ENCODE results near the gene CSF2.
A peak's percentile ranks its signal among the peaks of the same experiment; 100 is the strongest.

CSF2 gene

DNA sequence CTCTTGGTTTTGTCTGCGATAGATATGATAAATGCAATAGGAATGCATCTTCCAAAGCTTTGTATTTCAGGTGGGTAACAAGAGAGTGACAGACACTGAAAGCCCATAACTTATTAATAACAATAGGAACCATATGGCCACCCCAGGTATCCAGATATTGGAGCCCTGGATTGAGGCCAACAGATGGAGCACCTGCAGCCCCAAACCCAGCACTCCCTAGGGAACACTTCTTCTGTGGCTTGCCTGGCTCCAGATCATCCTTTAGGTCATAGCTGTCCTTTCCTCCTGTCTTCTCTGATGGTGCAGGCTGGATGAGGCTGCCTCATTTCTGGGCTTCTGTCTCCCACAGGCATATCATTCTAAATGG, 18.2 kb upstream of the CSF2 start:
- DNase-seq = peak; percentile 90

DNA sequence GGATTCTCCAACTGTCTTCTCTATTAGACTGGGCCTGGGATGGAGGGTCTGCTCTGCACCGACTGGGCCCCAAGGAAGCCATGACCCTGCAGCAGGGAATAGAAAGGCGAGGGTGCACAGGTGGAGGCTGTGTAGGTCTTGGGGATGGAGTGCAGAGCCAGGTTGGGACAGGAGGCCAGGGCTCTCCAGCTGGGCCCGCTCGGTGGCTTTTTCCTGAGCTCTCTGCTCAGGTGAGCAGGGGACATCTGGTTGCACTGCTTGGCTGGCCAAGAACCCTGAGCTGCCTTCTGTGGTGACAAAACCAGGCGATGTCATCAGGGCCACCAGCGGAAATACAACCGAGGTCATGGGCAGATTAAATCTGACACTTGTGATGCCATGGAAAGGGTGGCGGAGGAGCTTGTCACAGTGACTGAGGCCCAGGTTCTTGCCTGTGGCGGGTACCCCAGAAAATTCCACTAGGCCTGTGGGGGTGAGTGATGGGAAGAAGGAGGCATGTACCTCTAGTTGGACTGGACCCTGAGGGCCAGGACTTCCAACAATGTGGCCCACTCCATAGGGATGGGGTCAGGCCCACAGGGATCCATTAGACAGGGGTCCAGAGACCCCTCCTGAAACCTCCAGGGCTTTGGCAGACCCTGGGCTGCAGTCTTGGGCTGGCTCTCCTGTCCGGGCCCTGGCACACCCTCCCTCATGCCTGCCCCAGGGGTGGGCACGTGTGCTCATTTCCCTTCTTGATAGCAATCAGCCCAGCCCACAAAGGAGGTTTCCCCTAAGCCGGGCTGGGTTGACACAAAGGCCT, 17.6 kb upstream of the CSF2 start:
- DNase-seq = peak; percentile 26

DNA sequence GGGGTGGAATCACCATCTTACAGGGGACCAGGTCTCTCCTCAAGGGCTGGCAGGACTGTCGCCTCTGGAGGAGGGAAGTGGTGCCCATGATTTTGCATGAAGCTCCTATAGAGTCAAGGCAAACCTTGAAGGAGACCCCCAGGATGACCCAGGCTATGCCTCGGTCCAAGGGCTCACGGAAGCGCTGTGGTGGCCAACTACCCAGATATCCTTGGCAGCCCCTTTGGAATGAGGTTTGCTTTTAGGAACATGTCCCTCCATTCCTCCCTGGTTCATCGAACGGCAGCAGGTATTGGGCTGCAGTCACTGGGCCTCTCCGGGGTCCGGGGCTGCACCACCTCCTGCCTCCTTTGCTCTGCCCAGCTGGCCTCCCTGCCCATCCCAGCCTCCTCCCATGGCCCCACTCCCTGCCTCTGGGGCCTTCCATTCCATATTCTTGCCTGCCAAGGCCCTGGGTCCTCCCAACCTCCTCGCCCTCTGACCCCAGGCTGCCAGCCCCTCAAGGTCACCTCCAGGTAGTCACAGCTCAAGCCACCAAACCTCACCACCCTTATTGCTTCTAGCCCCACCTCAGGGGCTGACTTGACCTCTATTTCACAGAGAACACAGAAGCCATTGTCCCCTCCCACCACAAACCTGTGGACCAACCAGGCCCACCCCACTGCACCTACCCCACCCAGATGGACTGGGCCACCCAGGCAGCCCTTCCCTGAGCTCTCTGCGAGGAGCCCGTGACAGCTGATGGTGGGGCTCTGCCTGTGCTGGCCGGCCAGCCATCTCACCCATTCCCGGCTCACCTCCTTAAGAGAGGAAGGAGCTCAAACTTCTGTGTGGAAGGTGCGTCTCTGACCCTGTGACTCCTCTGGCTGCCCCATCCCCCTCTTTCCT, 16.7 kb upstream of the CSF2 start:
- DNase-seq = no peak

DNA sequence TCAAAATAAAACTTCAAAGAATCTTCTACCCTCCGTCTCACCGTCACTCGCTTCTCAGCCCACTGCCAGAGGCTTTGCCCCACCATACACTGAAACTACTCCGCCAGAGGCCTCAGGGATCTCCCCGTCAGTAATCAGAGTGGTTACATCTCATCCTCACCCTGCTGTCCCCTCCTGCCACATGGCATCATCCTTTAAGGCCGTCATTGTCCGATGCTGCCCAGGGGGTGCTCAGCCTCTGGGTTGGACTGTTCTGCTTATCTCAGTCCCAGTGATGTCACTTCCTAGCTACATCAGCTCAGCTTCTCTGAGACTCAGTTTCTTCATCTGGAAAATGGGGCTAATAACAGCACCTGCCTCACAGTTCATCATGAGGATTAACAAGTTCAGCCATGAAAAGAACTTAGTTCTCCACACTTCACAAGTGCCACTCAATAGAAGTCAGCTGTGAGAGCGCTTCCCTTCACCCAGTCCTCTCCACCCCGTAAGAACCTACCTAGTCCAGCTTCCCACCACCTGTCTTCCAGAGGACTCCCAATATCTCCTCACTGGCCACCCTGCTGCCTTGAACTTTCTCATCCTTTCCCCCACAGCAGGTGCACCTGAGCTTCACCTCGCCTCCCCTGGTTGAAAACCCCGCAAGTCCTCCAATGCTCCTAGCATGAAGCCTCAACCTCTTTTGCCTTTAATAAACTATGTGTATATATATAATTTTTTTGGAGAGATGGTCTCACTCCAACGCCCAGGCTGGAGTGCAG, 15.9 kb upstream of the CSF2 start:
- no peak for DNase-seq

DNA sequence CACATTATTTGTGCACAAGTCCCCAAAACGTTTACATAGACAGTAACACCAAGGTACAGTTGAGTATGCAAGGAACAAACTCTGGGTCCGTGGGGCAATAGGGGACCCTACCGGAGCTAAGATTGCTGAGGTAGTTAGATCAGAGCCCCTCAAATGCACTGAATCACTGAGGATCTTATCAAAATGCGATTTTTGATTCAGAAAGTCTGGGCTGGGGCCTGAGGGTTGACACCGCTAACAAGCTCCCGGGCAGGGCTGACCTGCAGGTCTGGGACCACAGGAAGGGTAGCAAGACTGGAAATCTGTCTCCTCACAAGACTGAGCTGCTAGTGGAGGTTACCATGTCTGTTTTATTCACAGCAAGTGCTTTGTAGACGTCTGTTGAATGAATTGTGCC, 14.9 kb upstream of the CSF2 start:
- no peak for DNase-seq

DNA sequence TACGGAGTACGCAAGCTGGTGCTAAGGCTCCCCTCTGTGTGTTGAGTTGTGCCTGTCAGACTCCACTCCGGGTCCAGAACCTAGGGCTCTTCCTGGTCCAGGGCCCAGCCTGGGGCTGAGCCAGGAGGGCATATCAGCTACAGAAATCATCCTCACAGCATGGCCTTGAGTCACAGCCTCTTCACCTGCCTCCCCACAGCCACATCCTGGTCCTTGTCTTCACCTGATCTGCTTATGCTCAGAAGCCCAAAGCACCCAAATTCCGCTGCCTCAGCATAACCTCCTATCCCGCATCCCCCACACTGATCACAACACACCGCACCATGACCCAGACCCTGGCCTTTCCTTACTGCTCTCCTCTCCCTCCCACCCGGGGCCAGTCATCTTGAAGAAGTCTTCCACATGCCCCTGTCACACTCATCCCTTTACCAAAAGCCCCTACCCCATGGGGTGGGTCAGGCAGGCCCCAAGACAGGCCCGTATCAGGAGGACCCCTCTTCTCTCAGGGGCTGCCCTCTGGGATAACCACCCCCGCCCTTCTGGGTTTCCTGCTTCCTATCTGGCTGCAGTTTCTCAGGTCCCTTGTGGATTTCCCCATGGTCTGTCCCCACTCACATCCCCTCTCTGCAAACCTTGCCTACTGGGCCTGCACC, 14.4 kb upstream of the CSF2 start:
- DNase-seq = no peak

DNA sequence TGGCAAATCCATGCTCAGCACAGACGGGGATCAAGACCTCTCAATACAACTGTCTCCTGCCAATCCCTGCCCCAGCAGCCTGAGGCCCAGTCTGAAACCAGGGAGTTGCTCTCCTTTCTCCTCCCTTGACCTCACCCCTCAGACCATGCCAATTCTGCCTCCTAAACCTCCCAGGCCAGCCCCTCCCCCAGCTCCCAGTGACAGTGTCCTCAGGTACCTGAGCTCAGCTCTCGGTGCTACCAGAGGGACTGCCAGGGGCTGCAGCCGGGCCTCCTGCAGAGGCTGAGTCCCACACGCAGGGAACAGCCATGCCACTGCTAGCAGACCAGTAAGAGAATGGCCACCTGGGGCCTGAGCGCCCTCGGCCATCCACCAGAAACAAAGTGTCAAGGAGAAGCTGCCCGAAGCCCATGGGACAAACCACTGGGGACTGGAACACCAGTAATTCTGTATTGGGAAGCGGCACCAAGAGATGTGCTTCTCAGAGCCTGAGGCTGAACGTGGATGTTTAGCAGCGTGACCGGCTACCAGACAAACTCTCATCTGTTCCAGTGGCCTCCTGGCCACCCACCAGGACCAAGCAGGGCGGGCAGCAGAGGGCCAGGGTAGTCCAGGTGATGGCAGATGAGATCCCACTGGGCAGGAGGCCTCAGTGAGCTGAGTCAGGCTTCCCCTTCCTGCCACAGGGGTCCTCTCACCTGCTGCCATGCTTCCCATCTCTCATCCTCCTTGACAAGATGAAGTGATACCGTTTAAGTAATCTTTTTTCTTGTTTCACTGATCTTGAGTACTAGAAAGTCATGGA, 13.7 kb upstream of the CSF2 start:
- DNase-seq = no peak

DNA sequence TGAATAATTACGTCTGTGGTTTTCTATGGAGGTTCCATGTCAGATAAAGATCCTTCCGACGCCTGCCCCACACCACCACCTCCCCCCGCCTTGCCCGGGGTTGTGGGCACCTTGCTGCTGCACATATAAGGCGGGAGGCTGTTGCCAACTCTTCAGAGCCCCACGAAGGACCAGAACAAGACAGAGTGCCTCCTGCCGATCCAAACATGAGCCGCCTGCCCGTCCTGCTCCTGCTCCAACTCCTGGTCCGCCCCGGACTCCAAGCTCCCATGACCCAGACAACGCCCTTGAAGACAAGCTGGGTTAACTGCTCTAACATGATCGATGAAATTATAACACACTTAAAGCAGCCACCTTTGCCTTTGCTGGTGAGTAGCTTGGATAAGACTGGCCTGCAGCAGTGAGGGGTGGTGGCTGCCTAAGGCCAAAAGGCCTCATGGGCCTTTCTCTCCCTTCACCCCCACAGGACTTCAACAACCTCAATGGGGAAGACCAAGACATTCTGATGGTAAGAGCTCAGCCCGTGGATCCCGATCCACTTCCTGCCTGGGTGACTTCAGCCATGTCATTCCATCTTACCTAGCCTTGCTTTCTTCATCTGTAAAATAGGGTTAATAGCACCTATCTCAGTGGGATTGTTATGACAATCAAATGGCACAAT, 13.0 kb upstream of the CSF2 start, which contains the start of gene IL3:
Gene IL3 (plus strand): TSS at position 155 of the 661 bp plus-strand sequence. CDS start 52 bp downstream, at position 207.
- DNase-seq = no peak

DNA sequence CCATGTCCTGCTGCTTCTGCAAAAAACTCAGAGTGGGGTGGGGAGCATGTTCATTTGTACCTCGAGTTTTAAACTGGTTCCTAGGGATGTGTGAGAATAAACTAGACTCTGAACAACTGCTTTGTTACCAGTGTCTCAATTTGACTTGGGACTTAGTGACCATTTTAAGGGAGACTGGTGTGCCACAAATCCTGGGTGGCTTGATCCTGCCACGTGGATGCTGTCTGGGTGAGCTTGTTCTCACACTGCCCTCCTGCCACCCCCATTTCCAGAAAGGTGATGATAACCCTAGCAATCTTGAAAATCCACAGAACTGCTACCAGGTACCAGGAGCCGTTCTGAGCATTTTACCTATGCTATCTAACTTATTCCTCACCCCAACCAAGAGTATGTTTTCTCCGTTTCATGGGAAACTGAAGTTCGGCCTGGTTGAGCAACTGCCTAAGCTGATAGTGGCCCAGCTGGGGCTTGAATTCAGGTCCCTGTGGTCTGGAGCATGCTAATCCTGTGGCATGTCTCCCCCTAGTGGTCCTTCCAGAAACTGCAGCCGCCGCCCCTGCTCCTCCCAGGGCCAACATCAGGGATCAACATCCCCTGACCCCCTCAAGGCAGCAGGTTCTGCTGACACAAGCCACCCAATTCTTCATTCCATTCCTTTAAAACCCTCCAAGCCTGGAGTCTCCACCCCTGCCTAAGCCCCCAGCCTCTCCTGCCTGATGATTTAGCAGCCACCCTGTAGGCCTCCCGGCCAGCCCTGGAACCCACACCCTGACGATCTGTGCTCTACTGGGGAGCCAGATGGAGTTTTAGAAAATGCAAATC, 10.3 kb upstream of the CSF2 start:
- DNase-seq = peak; percentile 86

DNA sequence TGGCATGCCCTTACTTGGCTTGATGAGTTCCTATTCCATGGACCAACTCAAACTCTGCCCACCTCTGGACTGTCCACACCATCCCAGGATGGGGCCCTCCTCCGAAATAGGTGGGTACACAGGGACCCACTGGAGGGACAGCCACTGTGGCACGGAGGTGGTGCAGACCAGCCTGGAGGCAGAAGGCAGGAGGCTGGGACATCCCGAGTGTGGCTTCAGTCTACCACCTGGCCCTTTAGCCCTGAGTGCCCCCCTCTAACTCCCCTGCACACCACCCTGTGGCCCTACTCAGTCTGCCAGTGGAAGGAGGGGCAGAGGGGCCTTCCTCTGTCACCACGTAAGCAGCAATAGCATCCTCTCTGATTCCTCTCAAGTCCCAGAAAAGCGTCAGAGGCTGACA, 9.4 kb upstream of the CSF2 start:
- no peak for DNase-seq

DNA sequence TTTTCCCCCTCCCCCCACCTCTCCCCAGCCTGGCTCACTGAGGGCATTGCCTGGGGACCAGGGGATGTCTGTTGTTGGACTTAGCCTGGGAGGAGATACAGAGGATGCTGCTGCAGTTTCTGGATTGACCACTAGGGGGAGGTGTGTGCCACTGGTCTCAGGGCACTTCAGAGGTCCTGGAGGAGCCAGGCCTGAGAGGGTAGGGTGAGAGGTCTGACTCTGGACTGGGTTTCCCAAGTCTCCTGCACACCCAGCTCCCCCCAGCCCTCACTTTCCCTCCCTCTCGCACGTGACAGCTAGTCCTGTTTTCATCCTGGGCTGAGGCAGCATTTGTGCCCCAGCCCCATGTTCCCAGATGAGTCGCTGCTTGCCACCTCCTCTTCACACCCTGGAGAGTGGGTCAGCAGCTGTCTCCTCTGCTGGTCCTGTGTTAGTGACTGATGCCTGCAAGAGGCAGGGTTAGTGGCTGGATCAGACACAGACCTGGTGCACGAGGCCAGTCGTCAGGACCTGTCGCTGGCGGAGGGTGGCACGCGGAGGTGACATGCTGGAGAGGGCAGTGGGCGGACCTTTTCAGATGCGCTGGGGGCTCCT, 8.8 kb upstream of the CSF2 start:
- peak; percentile 80 for DNase-seq

DNA sequence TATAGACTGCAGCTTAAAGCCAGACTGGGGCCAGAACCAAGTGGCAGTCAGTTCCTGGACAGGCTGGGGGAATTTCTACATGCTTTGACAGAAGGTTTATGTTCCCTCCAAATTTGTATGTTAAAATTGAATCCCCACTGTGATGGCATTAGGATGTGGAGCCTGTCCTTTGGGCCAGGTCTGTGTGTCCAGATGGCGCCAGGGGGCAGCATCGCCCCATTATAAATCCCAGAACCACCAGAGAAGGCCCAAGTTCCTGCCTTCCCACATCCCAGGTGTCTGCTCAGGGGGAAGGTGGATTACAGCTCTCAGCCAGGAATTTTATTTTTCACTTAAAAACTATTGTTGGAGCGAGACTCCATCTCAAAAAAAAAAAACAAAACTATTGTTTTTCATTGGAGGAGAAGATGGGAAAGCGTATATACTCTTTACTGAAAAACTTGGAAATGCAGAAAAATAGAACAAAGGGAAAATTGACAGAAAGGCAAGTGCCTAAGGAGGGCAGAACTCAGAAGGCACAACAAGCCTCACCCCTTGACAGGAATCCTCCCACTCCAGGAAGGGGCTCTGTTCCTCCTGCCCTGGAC, 8.1 kb upstream of the CSF2 start:
- DNase-seq = peak; percentile 80

DNA sequence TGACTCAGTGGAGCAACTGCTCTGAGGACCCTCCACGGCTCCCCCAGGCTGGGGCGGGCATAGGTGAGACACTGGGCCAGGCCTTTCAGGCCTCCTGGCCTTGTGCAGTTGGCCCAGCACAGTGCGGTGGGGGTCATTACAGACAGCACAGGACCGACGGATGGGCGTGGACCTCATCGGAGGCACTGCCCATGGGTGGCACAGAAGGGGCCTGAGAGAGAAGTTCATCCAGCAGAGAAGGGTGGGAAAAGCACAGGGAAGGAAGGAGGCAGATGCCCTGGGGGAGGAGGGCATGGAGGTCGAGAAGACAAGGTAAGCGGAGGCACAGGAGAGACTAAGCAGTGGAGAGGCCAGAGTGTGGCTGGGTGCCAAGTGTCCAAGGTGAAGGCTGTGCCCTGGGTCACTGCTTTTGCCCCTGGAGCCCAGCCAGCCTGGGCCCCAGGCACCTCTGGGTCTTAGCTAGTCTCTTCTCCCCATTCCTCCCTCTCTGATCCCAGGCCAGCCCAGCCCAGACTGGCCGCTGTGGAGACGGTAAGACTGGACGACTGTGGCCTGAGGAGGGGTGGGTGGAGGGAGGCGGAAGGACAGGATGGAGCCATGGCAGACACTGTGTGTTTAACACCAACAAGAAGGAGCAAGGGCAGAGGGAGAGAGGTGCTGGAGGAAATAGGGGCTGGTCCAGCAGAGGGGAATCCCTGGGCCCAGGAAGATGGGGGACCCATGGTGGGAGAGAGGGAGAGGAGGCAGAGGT, 7.5 kb upstream of the CSF2 start:
- DNase-seq = no peak

DNA sequence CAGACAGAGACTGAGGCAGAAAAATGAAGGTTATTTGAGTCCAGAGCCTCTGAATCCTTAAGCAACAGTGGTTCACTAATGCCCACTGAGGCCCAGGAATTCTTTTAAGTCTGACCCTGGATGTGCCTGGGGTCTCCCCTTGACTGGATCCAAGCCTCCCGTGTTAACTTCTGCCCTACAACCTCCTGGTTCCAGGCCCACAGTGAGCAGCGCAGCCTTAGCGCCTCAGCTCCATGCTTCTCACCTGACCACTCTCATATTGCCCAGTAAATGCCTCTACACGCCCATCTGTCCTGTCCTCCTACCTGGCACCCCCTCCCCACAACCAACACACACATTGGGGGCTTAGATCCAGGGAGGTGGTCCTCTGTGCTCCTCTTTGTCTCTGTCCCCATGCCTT, 6.7 kb upstream of the CSF2 start:
- no peak for DNase-seq

DNA sequence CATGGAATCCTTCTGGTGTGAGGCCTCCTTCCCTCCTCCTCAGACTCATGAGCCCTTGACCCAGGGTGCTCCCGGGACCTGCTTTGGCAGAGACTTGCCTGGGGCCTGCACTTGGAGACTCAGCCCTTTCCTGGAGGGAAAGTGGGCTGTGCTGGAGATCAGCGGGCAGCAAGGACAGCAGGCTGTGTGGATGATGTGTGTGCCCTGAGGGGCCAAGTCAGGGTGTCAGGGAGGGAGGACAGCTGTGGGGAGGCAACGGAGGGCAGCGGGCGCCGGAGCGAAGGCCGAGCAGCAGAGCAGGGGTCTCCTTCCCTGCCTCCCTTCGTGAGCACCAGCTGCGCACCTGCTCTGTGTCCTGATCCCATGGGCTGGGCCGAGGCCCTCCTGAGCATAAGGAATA, 6.1 kb upstream of the CSF2 start:
- DNase-seq = no peak

DNA sequence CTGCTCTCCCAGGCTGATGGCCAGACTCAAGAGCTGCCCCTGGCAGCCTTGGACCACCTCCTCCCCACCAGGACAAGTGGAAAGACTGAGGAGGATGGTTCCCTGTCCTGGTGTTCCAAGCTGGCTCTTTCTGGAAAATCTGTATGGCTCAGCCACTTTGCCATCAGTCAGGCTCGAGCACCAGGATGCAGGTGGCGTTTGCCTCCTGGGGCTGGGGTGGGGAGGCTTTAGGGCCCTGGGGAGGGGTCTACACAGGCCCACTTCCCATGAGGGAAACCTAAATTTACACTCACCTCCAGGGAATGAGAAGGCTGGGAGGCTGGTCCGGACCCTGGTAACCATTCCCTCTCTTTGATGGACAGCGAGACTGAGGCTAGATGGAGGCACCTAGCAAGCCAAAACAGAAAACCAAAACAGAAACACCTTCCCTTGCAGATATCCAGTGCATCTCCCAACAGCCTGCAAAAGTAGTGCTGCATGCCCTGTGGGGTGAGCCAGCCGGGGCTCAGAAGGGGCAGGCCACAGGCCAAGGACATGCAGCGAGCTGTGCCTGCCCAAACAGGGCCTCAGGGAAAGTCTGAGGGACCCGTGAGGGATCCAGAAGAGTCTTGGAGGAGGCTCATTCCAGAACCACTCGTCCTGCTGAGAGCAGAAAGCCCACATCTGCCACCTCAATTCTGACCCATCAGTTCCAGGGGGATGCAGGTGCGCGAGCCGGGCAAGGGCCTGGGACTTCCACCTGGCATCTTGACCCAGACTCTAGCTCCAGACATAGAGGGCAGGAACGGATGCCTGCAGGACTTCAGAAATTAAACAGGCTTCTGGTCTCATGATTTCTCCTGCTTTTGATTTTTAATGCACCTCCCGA, 5.4 kb upstream of the CSF2 start:
- no peak for DNase-seq

DNA sequence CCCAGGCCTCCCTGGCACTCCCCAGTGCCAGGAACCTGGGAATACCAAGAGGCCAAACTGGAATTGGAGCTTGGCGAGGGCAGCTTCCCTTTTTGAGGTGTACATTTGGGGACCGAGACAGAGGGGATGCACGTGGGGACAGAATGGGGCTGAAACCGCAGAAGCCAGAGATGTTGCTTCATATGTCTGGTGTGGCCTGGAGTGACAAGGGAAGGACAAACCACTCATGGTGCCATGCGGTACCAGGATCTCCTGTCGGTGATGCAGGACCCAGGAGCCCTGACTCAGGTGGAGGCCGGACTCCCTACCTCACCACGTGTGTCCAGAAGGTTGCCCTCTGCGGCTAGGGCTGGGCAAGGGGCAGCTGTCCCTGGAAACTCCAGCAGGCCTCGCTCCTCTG, 4.0 kb upstream of the CSF2 start:
- no peak for DNase-seq

DNA sequence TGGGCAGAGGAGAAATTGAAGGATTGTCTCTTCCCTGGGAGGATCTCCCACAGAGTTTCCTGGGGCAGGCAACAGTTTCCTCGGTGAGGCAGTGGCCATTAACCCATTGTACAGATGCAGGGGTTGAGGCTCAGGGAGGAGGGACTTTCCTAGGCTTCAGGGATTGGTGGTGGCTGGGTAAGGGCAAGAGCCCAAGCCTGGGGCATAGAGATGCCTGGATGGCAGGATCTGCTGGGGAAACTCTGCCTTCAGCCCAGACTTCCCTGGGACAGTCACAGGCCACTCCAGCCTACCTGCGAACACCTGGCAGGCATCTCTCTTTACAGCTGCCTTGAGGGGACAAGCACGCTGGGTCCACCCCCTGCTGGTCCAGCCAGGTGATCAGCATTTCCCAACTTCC, 3.6 kb upstream of the CSF2 start:
- DNase-seq = peak; percentile 40

Measured in NCI-H69 (cell line).